ENCODE measurements around the gene LAT.

LAT gene

GRCh38 chr16:29014561-29015069 is 29.8 kb downstream of the LAT start:
- H3K36me3 ChIP-seq (ENCODE audit: control insufficient read depth in 5 of 5, insufficient read depth in 5 of 5, low read length in 5 of 5), result no peaks in the 10 kb centered on the region
- H3K4me1 ChIP-seq (ENCODE audit: control insufficient read depth in 5 of 5, insufficient read depth in 5 of 5, low read length in 5 of 5), result no peaks in the 10 kb centered on the region
- H3K27ac ChIP-seq (ENCODE audit: low read depth, low read length), result no peak overlapping the region
- H3K27me3 ChIP-seq (ENCODE audit: control insufficient read depth in 5 of 5, insufficient read depth in 4 of 5, low read length in 5 of 5), result no peaks in the 10 kb centered on the region
- H3K9ac ChIP-seq (ENCODE audit: low read length in 5 of 5), result no peak overlapping the region
- no peak overlapping the region for H3K4me3 ChIP-seq (ENCODE audit: low read depth in 1 of 5, low read length in 5 of 5)
- no peaks in the 10 kb centered on the region for H3K9me3 ChIP-seq (ENCODE audit: control insufficient read depth in 5 of 5, low read length in 5 of 5)

GRCh38 chr16:29022196-29022595 is 37.3 kb downstream of the LAT start:
- H3K27me3 ChIP-seq (ENCODE audit: control insufficient read depth in 5 of 5, insufficient read depth in 4 of 5, low read length in 5 of 5), result peaks cover 3 to 11% (median 6%) of the 10 kb centered on the region in 5 donors
- no peak overlapping the region for H3K4me3 ChIP-seq (ENCODE audit: low read depth in 1 of 5, low read length in 5 of 5)
- H3K9me3 ChIP-seq (ENCODE audit: control insufficient read depth in 5 of 5, low read length in 5 of 5), result no peaks in the 10 kb centered on the region
- H3K4me1 ChIP-seq (ENCODE audit: control insufficient read depth in 5 of 5, insufficient read depth in 5 of 5, low read length in 5 of 5), result no peaks in the 10 kb centered on the region
- H3K36me3 ChIP-seq (ENCODE audit: control insufficient read depth in 5 of 5, insufficient read depth in 5 of 5, low read length in 5 of 5), result no peaks in the 10 kb centered on the region
- no peak overlapping the region for H3K9ac ChIP-seq (ENCODE audit: low read length in 5 of 5)
- H3K27ac ChIP-seq (ENCODE audit: low read depth, low read length), result no peak overlapping the region

- Histone ChIP-seq H3K27ac (ENCODE audit: low read depth, low read length) (no peak overlapping the region), H3K4me3 (ENCODE audit: low read depth in 1 of 5, low read length in 5 of 5) (no peak overlapping the region), H3K9ac (ENCODE audit: low read length in 5 of 5) (no peak overlapping the region), H3K27me3 (ENCODE audit: control insufficient read depth in 5 of 5, insufficient read depth in 4 of 5, low read length in 5 of 5) (peaks cover 3 to 16% (median 6%) of the 10 kb centered on the region in 5 donors), H3K9me3 (ENCODE audit: control insufficient read depth in 5 of 5, low read length in 5 of 5) (no peaks in the 10 kb centered on the region), H3K36me3 (ENCODE audit: control insufficient read depth in 5 of 5, insufficient read depth in 5 of 5, low read length in 5 of 5) (no peaks in the 10 kb centered on the region), H3K4me1 (ENCODE audit: control insufficient read depth in 5 of 5, insufficient read depth in 5 of 5, low read length in 5 of 5) (no peaks in the 10 kb centered on the region)
Observed at GRCh38 chr16:29023279-29024277, 38.7 kb downstream of the LAT start.

- Histone ChIP-seq H3K27me3 (ENCODE audit: control insufficient read depth in 5 of 5, insufficient read depth in 4 of 5, low read length in 5 of 5) (peaks cover 4 to 18% (median 6%) of the 10 kb centered on the region in 5 donors), H3K4me1 (ENCODE audit: control insufficient read depth in 5 of 5, insufficient read depth in 5 of 5, low read length in 5 of 5) (peaks cover 0 to 6% (median 4%) of the 10 kb centered on the region in 5 donors), H3K9me3 (ENCODE audit: control insufficient read depth in 5 of 5, low read length in 5 of 5) (no peaks in the 10 kb centered on the region), H3K27ac (ENCODE audit: low read depth, low read length) (no peak overlapping the region), H3K9ac (ENCODE audit: low read length in 5 of 5) (no peak overlapping the region), H3K4me3 (ENCODE audit: low read depth in 1 of 5, low read length in 5 of 5) (no peak overlapping the region), H3K36me3 (ENCODE audit: control insufficient read depth in 5 of 5, insufficient read depth in 5 of 5, low read length in 5 of 5) (no peaks in the 10 kb centered on the region)
Observed at GRCh38 chr16:29024278-29024677, 39.4 kb downstream of the LAT start.

- Histone ChIP-seq H3K36me3 (ENCODE audit: control insufficient read depth in 5 of 5, insufficient read depth in 5 of 5, low read length in 5 of 5) (no peaks in the 10 kb centered on the region), H3K27ac (ENCODE audit: low read depth, low read length) (no peak overlapping the region), H3K4me3 (ENCODE audit: low read depth in 1 of 5, low read length in 5 of 5) (no peak overlapping the region), H3K9me3 (ENCODE audit: control insufficient read depth in 5 of 5, low read length in 5 of 5) (no peaks in the 10 kb centered on the region), H3K4me1 (ENCODE audit: control insufficient read depth in 5 of 5, insufficient read depth in 5 of 5, low read length in 5 of 5) (peaks cover 0 to 8% (median 6%) of the 10 kb centered on the region in 5 donors), H3K9ac (ENCODE audit: low read length in 5 of 5) (no peak overlapping the region), H3K27me3 (ENCODE audit: control insufficient read depth in 5 of 5, insufficient read depth in 4 of 5, low read length in 5 of 5) (peaks cover 4 to 18% (median 6%) of the 10 kb centered on the region in 5 donors)
Observed at GRCh38 chr16:29025218-29025617, 40.4 kb downstream of the LAT start.

- H3K9me3 ChIP-seq (ENCODE audit: control insufficient read depth in 5 of 5, low read length in 5 of 5), result no peaks in the 10 kb centered on the region
- H3K27ac ChIP-seq (ENCODE audit: low read depth, low read length), result no peak overlapping the region
- peaks cover 4 to 18% (median 6%) of the 10 kb centered on the region in 5 donors for H3K27me3 ChIP-seq (ENCODE audit: control insufficient read depth in 5 of 5, insufficient read depth in 4 of 5, low read length in 5 of 5)
- H3K9ac ChIP-seq (ENCODE audit: low read length in 5 of 5), result no peak overlapping the region
- H3K4me3 ChIP-seq (ENCODE audit: low read depth in 1 of 5, low read length in 5 of 5), result no peak overlapping the region
- no peaks in the 10 kb centered on the region for H3K36me3 ChIP-seq (ENCODE audit: control insufficient read depth in 5 of 5, insufficient read depth in 5 of 5, low read length in 5 of 5)
- H3K4me1 ChIP-seq (ENCODE audit: control insufficient read depth in 5 of 5, insufficient read depth in 5 of 5, low read length in 5 of 5), result peaks cover 0 to 8% (median 6%) of the 10 kb centered on the region in 5 donors
Observed at GRCh38 chr16:29025735-29026134, 40.9 kb downstream of the LAT start.

GRCh38 chr16:29028457-29029167 is 43.8 kb downstream of the LAT start:
- H3K36me3 ChIP-seq (ENCODE audit: control insufficient read depth in 5 of 5, insufficient read depth in 5 of 5, low read length in 5 of 5), result no peaks in the 10 kb centered on the region
- peaks cover 0 to 8% (median 6%) of the 10 kb centered on the region in 5 donors for H3K4me1 ChIP-seq (ENCODE audit: control insufficient read depth in 5 of 5, insufficient read depth in 5 of 5, low read length in 5 of 5)
- H3K9me3 ChIP-seq (ENCODE audit: control insufficient read depth in 5 of 5, low read length in 5 of 5), result no peaks in the 10 kb centered on the region
- H3K4me3 ChIP-seq (ENCODE audit: low read depth in 1 of 5, low read length in 5 of 5), result no peak overlapping the region
- no peak overlapping the region for H3K27ac ChIP-seq (ENCODE audit: low read depth, low read length)
- no peak overlapping the region for H3K9ac ChIP-seq (ENCODE audit: low read length in 5 of 5)
- peaks cover 3 to 17% (median 6%) of the 10 kb centered on the region in 5 donors for H3K27me3 ChIP-seq (ENCODE audit: control insufficient read depth in 5 of 5, insufficient read depth in 4 of 5, low read length in 5 of 5)

GRCh38 chr16:29029168-29029994 is 44.5 kb downstream of the LAT start:
- H3K4me3 ChIP-seq (ENCODE audit: low read depth in 1 of 5, low read length in 5 of 5), result no peak overlapping the region
- H3K4me1 ChIP-seq (ENCODE audit: control insufficient read depth in 5 of 5, insufficient read depth in 5 of 5, low read length in 5 of 5), result peaks cover 0 to 8% (median 6%) of the 10 kb centered on the region in 5 donors
- no peak overlapping the region for H3K9ac ChIP-seq (ENCODE audit: low read length in 5 of 5)
- peaks cover 0 to 11% (median 3%) of the 10 kb centered on the region in 5 donors for H3K27me3 ChIP-seq (ENCODE audit: control insufficient read depth in 5 of 5, insufficient read depth in 4 of 5, low read length in 5 of 5)
- no peaks in the 10 kb centered on the region for H3K9me3 ChIP-seq (ENCODE audit: control insufficient read depth in 5 of 5, low read length in 5 of 5)
- H3K36me3 ChIP-seq (ENCODE audit: control insufficient read depth in 5 of 5, insufficient read depth in 5 of 5, low read length in 5 of 5), result no peaks in the 10 kb centered on the region
- no peak overlapping the region for H3K27ac ChIP-seq (ENCODE audit: low read depth, low read length)

GRCh38 chr16:29030086-29030840 is 45.4 kb downstream of the LAT start:
- Histone ChIP-seq H3K36me3 (ENCODE audit: control insufficient read depth in 5 of 5, insufficient read depth in 5 of 5, low read length in 5 of 5) (no peaks in the 10 kb centered on the region), H3K9ac (ENCODE audit: low read length in 5 of 5) (no peak overlapping the region), H3K9me3 (ENCODE audit: control insufficient read depth in 5 of 5, low read length in 5 of 5) (no peaks in the 10 kb centered on the region), H3K27ac (ENCODE audit: low read depth, low read length) (no peak overlapping the region), H3K27me3 (ENCODE audit: control insufficient read depth in 5 of 5, insufficient read depth in 4 of 5, low read length in 5 of 5) (peaks cover 0 to 10% (median 3%) of the 10 kb centered on the region in 5 donors), H3K4me3 (ENCODE audit: low read depth in 1 of 5, low read length in 5 of 5) (no peak overlapping the region), H3K4me1 (ENCODE audit: control insufficient read depth in 5 of 5, insufficient read depth in 5 of 5, low read length in 5 of 5) (peaks cover 0 to 8% (median 6%) of the 10 kb centered on the region in 5 donors)
